Loucy (cell line): ENCODE measurements around the gene LRRC71.

ENCODE experiments used
- EZH2phosphoT487 ChIP-seq: fragments of 200-600 bp; IDR thresholded peaks from 2 replicates; pipeline ENCODE4 v1.6.1; 2018; ENCODE audit warnings: antibody characterized with exemption, mild to moderate bottlenecking, moderate library complexity, borderline replicate concordance
- TF ChIP-seq, protein P1 (sequence below): fragments of 200-600 bp; sonication (generic); conservative IDR thresholded peaks from 2 replicates; pipeline ENCODE4 v1.5.1; 2014; ENCODE audit warnings: mild to moderate bottlenecking, antibody characterized with exemption, low read length

DNA sequence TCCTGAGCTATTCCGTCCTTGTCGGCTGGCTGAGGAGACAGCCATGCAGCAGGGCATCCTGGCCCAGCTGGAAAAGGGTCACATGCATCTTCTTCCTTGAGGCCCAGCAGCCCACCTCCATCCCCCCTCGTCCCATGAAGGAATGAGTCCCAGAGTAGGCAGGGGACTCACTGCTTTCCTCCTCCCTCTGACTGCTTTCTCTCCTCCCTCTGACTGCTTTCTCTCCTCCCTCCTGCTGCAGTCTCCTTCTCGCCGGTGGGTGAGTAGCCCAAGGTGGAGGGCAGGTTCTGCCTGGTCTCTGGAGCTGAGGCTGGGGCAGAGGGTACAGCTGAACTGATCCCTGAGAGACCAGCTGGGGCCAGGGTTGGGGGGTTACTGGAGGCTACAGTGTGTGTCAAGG is 46.3 kb upstream of the LRRC71 start:
- TF ChIP-seq, protein P1, sequence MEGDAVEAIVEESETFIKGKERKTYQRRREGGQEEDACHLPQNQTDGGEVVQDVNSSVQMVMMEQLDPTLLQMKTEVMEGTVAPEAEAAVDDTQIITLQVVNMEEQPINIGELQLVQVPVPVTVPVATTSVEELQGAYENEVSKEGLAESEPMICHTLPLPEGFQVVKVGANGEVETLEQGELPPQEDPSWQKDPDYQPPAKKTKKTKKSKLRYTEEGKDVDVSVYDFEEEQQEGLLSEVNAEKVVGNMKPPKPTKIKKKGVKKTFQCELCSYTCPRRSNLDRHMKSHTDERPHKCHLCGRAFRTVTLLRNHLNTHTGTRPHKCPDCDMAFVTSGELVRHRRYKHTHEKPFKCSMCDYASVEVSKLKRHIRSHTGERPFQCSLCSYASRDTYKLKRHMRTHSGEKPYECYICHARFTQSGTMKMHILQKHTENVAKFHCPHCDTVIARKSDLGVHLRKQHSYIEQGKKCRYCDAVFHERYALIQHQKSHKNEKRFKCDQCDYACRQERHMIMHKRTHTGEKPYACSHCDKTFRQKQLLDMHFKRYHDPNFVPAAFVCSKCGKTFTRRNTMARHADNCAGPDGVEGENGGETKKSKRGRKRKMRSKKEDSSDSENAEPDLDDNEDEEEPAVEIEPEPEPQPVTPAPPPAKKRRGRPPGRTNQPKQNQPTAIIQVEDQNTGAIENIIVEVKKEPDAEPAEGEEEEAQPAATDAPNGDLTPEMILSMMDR: no peak
- TF ChIP-seq EZH2phosphoT487: no peak
